Thoracic aorta (tissue), 2 donors: ENCODE data around the gene FYB1. TPM values are rescaled to one million over a fixed set of nuclear protein-coding genes. Genes with fewer than 3 reads are reported as not detected.

Source experiments
- ATAC-seq: fragments of 150-250 bp; one replicate; pipeline ENCODE4 v1.8.0; 2017; ENCODE audit warnings: low read depth; ENCODE audit not compliant: insufficient number of reproducible peaks, low FRiP score
- DNase-seq: peaks from one replicate; pipeline ENCODE4 v3.0.0-alpha.2; 2020; ENCODE audit warnings: low spot score
- H3K27ac ChIP-seq, 2 donors: fragments of 200-600 bp; sonication (generic); 1 replicate in 1 of 2; 2 replicates in 1 of 2; pipeline ENCODE4 v1.5.1; 2016; ENCODE audit warnings: mild to moderate bottlenecking in 2 of 2, moderate library complexity in 2 of 2
- H3K27me3 ChIP-seq: fragments of 200-600 bp; sonication (generic); replicated peaks from 2 replicates; pipeline ENCODE4 v1.6.0; 2016; ENCODE audit warnings: mild to moderate bottlenecking; ENCODE audit not compliant: insufficient read depth
- H3K36me3 ChIP-seq: fragments of 200-600 bp; sonication (generic); one replicate; pipeline ENCODE4 v1.5.1; 2016
- H3K4me1 ChIP-seq, 2 donors: fragments of 200-600 bp; sonication (generic); 1 replicate in 1 of 2; 2 replicates in 1 of 2; pipeline versions ENCODE4 v1.5.1 to v1.6.0; 2016; ENCODE audit warnings: low read depth in 2 of 2, mild to moderate bottlenecking in 1 of 2; ENCODE audit not compliant: control insufficient read depth in 1 of 2
- H3K4me3 ChIP-seq: fragments of 200-600 bp; sonication (generic); 2 replicates; pipeline ENCODE4 v1.5.1; 2016; ENCODE audit warnings: mild to moderate bottlenecking
- H3K9me3 ChIP-seq: fragments of 200-600 bp; sonication (generic); 2 replicates; pipeline ENCODE4 v1.5.1; 2016
- CTCF ChIP-seq: fragments of 200-600 bp; sonication (generic); IDR thresholded peaks from one replicate; pipeline ENCODE4 v1.5.1; 2019; ENCODE audit warnings: antibody characterized with exemption
- total RNA-seq, 2 donors: library from RNA; depleted of rRNA; stranded (reverse); fragments of >200 nt; gene quantifications; one replicate each; pipeline versions ENCODE4 v1.1.0 to v1.2.3, GENCODE V29; 2016

FYB1 gene
- total RNA-seq, 2 donors from 2014 or later, result 12.9 to 29.8 TPM

- ATAC-seq (no peak), DNase-seq (no peak)
- Histone ChIP-seq H3K4me1 (no peaks in the 10 kb centered on the region), H3K4me3 (no peak overlapping the region), H3K27ac (no peak overlapping the region), H3K9me3 (no peaks in the 10 kb centered on the region), H3K27me3 (no peaks in the 10 kb centered on the region), H3K36me3 (no peaks in the 10 kb centered on the region)
- no peak for TF ChIP-seq CTCF
Measured at GRCh38 chr5:39199335-39199734, 20.0 kb downstream of the FYB1 start.

GRCh38 chr5:39198127-39198526 lies 21.2 kb downstream of the FYB1 start:
- ATAC-seq (no peak), DNase-seq (no peak)
- Histone ChIP-seq H3K27ac (no peak overlapping the region), H3K27me3 (no peaks in the 10 kb centered on the region), H3K4me1 (no peaks in the 10 kb centered on the region), H3K36me3 (no peaks in the 10 kb centered on the region), H3K9me3 (no peaks in the 10 kb centered on the region), H3K4me3 (no peak overlapping the region)
- no peak for TF ChIP-seq CTCF

DNA sequence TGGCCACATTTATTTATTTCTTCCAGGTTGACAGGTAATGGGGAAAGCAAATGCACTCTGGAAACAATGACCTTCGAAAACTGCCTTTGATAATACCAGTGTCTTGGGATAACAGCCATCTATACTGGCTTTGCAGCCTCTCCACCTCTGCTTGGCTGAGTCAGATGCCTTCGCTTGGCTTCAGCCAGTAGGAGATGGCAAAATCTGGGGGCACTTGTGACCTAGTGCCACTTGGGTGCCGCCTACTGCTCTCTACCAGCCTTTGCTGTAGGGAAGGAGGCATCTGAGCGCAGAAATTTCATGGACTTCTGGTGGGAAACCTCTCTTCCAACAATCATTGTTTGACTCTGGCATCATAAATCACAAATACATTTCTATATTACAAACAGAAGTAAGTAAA lies 21.8 kb downstream of the FYB1 start:
- Histone ChIP-seq H3K4me3 (no peak overlapping the region), H3K27ac (no peak overlapping the region), H3K27me3 (no peaks in the 10 kb centered on the region), H3K9me3 (no peaks in the 10 kb centered on the region), H3K36me3 (no peaks in the 10 kb centered on the region), H3K4me1 (no peaks in the 10 kb centered on the region)
- no peak for DNase-seq
- ATAC-seq, result no peak
- no peak for TF ChIP-seq CTCF

GRCh38 chr5:39195198-39195826 lies 24.1 kb downstream of the FYB1 start:
- Histone ChIP-seq H3K27ac (no peak overlapping the region), H3K36me3 (no peaks in the 10 kb centered on the region), H3K27me3 (no peaks in the 10 kb centered on the region), H3K4me3 (no peak overlapping the region), H3K9me3 (no peaks in the 10 kb centered on the region), H3K4me1 (no peaks in the 10 kb centered on the region)
- TF ChIP-seq CTCF, result no peak
- ATAC-seq, result no peak
- DNase-seq, result no peak

- Histone ChIP-seq H3K27ac (no peak overlapping the region), H3K9me3 (no peaks in the 10 kb centered on the region), H3K27me3 (no peaks in the 10 kb centered on the region), H3K4me1 (no peaks in the 10 kb centered on the region), H3K4me3 (no peak overlapping the region), H3K36me3 (no peaks in the 10 kb centered on the region)
- DNase-seq (no peak), ATAC-seq (no peak)
- TF ChIP-seq CTCF, result no peak
Measured at GRCh38 chr5:39194466-39195136, 24.8 kb downstream of the FYB1 start.
